GM19438 (cell line): Measurements from ENCODE around the gene SPC25.
"Not testable (repeated sequence)": the region's sequence is repeated elsewhere in the genome, so short reads cannot be mapped to it uniquely, and the experiment has no call there.

ENCODE experiments used
- ATAC-seq: cut with Tn5 transposase; IDR thresholded peaks from one replicate; pipeline ENCODE4 v1.9.1; 2021; ENCODE audit warnings: low read depth; ENCODE audit not compliant: unreplicated experiment

SPC25 gene

DNA sequence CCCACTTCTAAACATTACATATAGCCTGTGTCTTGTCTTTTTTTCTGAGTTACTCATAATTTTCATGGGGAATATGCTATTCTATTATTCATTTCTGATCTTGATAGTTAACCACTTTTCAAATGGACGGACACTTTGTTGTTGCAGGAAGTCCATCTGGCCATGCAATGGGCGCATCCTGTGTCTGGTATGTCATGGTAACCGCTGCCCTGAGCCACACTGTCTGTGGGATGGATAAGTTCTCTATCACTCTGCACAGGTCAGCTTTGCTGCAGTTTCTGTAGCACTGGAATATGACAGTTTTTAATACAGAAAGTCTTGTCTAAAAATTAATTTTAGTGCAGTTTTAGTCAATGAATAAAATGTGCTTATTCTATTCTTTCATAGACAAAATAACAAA, 14.1 kb upstream of the SPC25 start:
- no peak for ATAC-seq

DNA sequence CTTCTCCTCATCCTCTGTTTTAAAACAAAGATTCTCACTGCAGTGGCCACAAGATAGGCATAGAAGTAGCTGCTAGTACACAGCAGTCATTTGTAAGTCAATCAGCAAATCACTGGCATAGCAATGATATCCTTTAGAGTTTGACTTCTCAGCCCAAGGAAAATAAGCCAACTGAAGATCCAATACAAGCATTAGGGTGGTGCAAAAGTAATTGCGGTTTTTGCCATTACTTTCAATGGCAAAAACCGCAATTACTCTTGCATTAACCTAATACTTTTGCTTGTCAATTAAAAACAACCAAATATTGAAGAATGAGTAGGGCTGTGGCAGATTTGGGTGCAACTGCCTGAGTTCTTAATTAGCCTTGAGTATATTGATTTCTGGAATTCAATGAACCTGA, 13.7 kb upstream of the SPC25 start:
- no peak for ATAC-seq

- no peak for ATAC-seq
Measured at GRCh38 chr2:168901003-168901402, 10.8 kb upstream of the SPC25 start, which contains the start of gene G6PC2. G6PC2 (plus strand) TSS chr2:168901291; CDS start chr2:168901332, 41 bp downstream.

- ATAC-seq = no peak
Measured at GRCh38 chr2:168897449-168897848, 7.2 kb upstream of the SPC25 start.

GRCh38 chr2:168896783-168897182, 6.6 kb upstream of the SPC25 start:
- no peak for ATAC-seq

- no peak for ATAC-seq
Measured at GRCh38 chr2:168895771-168896170, 5.5 kb upstream of the SPC25 start.

DNA sequence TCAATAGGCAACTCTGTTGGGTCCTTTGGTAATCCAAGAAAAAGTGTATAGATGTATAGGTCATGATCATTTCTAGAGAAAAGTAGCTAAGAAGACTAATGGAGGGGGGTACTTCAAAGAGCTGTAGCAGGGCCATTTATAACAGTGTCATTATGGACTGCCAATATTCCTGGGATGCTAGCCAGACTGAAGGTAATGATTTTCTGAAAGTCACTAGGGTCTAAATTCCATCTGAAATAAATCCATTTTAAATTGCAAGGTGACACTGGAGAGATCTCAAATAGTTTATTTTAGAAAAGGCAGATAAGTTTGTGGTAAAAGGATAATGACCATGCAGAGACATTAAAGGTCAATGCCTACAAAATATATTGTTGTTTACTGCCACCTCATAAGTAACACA, 4.5 kb upstream of the SPC25 start:
- no peak for ATAC-seq

DNA sequence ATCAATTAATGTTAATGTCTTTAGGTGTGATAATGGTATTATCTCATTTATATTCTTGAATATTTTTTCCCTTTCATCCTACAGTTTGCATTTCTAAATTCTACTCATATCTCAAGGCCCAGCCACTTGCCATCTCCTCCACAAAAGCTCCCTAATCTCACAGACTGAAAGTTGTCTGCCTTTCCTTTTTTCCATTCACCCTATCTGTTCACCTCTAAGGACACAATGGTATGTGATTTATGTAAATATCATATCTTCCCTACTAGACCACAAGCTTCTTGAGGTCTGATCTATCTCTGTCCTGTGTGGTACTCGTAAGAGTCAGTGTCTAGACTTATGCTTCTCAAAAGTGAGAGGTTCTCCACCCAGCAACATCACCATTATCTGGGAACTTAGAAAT, 3.9 kb upstream of the SPC25 start:
- ATAC-seq = no peak

DNA sequence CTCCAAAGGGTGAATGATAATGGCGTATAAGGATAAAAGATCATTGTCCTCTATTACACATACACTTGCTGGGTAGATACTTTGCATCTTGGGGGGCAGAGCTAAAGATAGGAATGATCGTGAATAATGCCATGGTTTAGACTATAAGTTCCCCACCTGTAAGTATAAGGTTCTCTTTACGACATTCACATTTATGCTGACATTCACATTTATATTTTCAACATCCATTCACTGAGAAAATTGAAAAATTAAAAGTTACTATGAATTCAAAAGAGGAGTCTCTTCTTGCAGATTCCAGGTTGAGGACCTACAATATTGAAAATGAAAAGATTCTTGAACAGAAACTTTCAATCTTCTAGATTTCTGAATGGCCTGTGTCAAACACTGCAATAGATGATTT, 2.1 kb upstream of the SPC25 start:
- ATAC-seq = no peak

DNA sequence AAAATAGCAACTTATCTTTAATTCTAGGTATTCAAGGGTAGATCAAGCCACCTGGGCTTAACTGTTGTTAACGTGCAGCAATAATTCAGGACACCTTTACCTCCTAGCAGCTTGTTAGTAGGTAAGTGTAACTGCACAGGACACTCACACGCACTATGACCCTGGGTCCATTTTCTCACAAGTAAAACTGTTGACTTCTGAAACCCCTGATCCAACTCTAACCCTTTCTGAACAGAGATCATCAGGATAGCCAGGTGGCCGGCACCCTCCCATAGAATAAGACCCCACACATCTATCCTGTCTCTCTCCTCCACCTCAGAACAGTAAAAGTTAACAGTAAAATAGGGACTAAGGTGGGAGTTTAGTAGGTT, 610 bp downstream of the SPC25 start:
- ATAC-seq = peak; percentile 8

- no peak for ATAC-seq
Measured at GRCh38 chr2:168884975-168885374, 5.3 kb downstream of the SPC25 start.

DNA sequence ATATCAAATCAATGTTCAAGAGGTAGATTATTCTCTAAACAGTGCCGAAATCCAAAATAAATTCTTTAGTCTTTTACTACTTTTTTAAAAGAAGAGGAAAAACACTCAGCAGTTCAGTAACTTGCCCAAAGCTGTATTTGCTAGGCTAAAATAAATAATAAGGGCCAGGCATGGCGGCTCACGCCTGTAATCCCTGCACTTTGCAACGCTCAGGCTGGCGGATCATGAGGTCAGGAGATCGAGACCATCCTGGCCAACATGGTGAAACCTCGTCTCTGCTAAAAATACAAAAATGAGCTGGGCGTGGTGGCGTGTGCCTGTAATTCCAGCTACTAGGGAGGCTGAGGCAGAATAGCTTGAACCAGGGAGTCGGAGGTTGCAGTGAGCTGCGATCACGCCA, 8.1 kb downstream of the SPC25 start:
- ATAC-seq = not testable (repeated sequence)

GRCh38 chr2:168874368-168875054, 15.7 kb downstream of the SPC25 start:
- no peak for ATAC-seq

DNA sequence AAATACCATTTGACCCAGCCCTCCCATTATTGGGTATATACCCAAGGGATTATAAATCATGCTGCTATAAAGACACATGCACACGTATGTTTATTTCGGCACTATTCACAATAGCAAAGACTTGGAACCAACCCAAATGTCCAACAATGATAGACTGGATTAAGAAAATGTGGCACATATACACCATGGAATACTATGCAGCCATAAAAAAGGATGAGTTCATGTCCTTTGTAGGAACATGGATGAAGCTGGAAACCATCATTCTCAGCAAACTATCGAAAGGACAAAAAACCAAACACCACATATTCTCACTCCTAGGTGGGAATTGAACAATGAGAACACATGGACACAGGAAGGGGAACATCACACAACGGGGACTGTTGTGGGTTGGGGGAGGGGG, 19.4 kb downstream of the SPC25 start:
- ATAC-seq = not testable (repeated sequence)

DNA sequence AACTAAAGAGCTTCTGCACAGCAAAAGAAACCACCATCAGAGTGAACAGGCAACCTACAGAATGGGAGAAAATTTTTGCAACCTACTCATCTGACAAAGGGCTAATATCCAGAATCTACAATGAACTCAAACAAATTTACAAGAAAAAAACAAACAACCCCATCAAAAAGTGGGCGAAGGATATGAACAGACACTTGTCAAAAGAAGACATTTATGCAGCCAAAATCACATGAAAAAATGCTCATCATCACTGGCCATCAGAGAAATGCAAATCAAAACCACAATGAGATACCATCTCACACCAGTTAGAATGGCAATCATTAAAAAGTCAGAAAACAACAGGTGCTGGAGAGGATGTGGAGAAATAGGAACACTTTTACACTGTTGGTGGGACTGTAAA, 19.9 kb downstream of the SPC25 start:
- not testable (repeated sequence) for ATAC-seq

- ATAC-seq = not testable (repeated sequence)
Measured at GRCh38 chr2:168867164-168867563, 23.1 kb downstream of the SPC25 start.

DNA sequence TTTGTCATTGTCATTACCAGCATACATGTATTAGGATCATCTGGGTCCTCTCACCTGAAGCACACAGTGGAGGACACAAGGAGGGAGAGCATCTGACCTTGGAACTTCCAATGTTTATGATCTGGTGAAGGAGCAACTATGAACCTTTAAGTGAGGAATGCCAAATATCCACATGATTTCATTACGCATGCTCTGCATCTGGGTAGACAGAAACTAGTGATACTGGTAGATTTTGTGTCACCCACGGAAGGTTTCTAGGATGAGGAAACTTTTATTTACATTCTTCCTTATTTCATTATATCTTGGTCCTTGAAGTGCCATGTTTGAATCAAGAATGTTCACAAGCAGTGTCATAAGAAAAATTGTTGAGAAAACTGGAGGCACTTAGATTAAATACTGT, 32.1 kb downstream of the SPC25 start:
- no peak for ATAC-seq

GRCh38 chr2:168855601-168856000, 34.6 kb downstream of the SPC25 start:
- no peak for ATAC-seq

GRCh38 chr2:168854651-168855050, 35.6 kb downstream of the SPC25 start:
- no peak for ATAC-seq

DNA sequence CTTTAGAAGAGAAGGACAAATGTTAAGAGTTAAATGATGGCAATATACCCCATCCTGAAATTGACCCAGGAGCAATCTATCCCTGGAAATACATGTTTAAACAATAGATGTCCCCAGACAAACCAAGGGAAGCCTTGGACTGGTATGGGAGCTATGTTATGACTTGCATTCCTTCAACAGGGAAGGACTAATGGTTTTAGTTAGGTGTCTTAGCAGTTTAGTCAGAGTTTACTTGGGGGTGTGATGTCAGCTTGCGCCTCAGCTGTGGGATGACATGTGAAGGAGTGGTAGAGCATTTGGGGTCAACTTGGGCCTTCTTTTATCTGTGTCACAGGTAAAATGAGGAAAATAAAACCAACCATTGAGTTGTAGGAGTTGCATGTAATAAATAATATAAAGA, 36.8 kb downstream of the SPC25 start:
- no peak for ATAC-seq

DNA sequence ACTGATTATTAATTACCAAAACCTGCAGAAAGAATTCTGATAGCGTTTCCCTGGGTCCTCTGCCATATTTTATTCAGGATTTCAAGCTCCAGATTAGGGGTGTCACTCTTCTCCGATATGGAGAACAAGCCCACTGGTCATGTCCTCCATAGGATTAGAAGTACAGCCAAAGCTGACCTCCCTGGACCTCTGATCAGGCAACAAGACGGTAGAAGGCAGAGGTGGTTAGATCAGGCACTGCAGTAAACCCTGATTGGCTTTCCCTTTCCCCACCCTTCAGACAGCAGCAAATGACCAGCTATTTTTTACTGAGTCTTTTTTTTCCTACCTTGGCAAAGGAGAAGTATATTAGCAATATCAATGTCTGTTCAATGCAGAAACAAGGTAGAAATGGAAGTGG, 37.7 kb downstream of the SPC25 start:
- ATAC-seq = no peak

GRCh38 chr2:168851674-168852320, 38.4 kb downstream of the SPC25 start:
- no peak for ATAC-seq
